A673 (cell line): ENCODE measurements around the gene ARL5C. TPM values are rescaled to one million over a fixed set of nuclear protein-coding genes. Genes with fewer than 3 reads are reported as not detected.
"Not testable (repeated sequence)": the region's sequence is repeated elsewhere in the genome, so short reads cannot be mapped to it uniquely, and the experiment has no call there.

ENCODE experiments used
- BruUV-seq: library from RNA; stranded (reverse); fragments of 400-500 nt; replicated peaks from 2 replicates; lab custom pipeline; 2021; lab: Mats Ljungman, UMichigan
- CTCF ChIA-PET: fragments of 300-600 bp; sonication (Branson Sonifier 250); formaldehyde crosslinking; loops from one replicate; lab custom pipeline; 2022; ENCODE audit warnings: antibody characterized with exemption; lab: Charles Lee
- POLR2A ChIA-PET: fragments of 300-600 bp; sonication (Branson Sonifier 250); formaldehyde crosslinking; loops from one replicate; lab custom pipeline; 2022; ENCODE audit warnings: antibody characterized with exemption; ENCODE audit not compliant: low non-redundant PET; lab: Charles Lee
- DNase-seq: peaks from one replicate; pipeline ENCODE4 v3.0.0-alpha.2; 2015; ENCODE audit warnings: low spot score
- H3K27ac ChIP-seq: fragments of 200-600 bp; sonication (generic); 2 replicates; pipeline ENCODE4 v1.5.1; 2016; ENCODE audit warnings: mixed run types, low read depth, mild to moderate bottlenecking, mixed read lengths, antibody characterized with exemption, low read length; ENCODE audit not compliant: poor library complexity, severe bottlenecking
- H3K27me3 ChIP-seq: fragments of 200-600 bp; sonication (generic); replicated peaks from 2 replicates; pipeline ENCODE4 v1.6.1; 2017; ENCODE audit warnings: mixed run types, low read depth, mild to moderate bottlenecking, mixed read lengths, antibody characterized with exemption, low read length; ENCODE audit not compliant: insufficient read depth, poor library complexity
- H3K36me3 ChIP-seq: fragments of 200-600 bp; sonication (generic); 2 replicates; pipeline ENCODE4 v1.6.1; 2016; ENCODE audit warnings: mixed run types, mild to moderate bottlenecking, mixed read lengths, antibody characterized with exemption, low read length; ENCODE audit not compliant: insufficient read depth, poor library complexity, severe bottlenecking
- H3K4me1 ChIP-seq: fragments of 200-600 bp; sonication (generic); 2 replicates; pipeline ENCODE4 v1.6.1; 2017; ENCODE audit warnings: mixed run types, mild to moderate bottlenecking, mixed read lengths, antibody characterized with exemption, low read length; ENCODE audit not compliant: insufficient read depth, poor library complexity, severe bottlenecking
- H3K4me3 ChIP-seq: fragments of 200-600 bp; sonication (generic); 2 replicates; pipeline ENCODE4 v1.5.1; 2016; ENCODE audit warnings: low read depth, mixed run types, mild to moderate bottlenecking, mixed read lengths, low read length; ENCODE audit not compliant: poor library complexity, severe bottlenecking
- H3K9me3 ChIP-seq: fragments of 200-600 bp; sonication (generic); 2 replicates; pipeline ENCODE4 v1.6.1; 2016; ENCODE audit warnings: mixed run types, low read depth, mild to moderate bottlenecking, mixed read lengths, antibody characterized with exemption, low read length; ENCODE audit not compliant: poor library complexity, severe bottlenecking
- CTCF ChIP-seq: fragments of 300-800, 200-600 bp; sonication (generic); conservative IDR thresholded peaks from 2 replicates; pipeline ENCODE4 v1.5.1; 2017; ENCODE audit warnings: low read depth, mild to moderate bottlenecking, antibody characterized with exemption, low read length, moderate library complexity, mixed read lengths
- EZH2 ChIP-seq: fragments of 200-600 bp; sonication (generic); IDR thresholded peaks from 2 replicates; pipeline ENCODE4 v1.6.1; 2017; ENCODE audit warnings: borderline replicate concordance, low read depth, mild to moderate bottlenecking, mixed read lengths, antibody characterized with exemption, low read length; ENCODE audit not compliant: poor library complexity, severe bottlenecking
- intact Hi-C: fragments of 100-400 bp; cut with micrococcal nuclease; formaldehyde crosslinking; loops from one replicate; pipeline ENCODE4 v1.10.0; 2022; ENCODE audit not compliant: unreplicated experiment
- total RNA-seq: library from RNA; stranded (reverse); gene quantifications from 2 replicates; pipeline ENCODE4 v1.2.3, GENCODE V29; 2021

ARL5C gene
- total RNA-seq, 1 experiment from 2014 or later: not detected

GRCh38 chr17:39122991-39123390 lies 43.0 kb downstream of the ARL5C start:
- no peak for DNase-seq
- ChIA-PET CTCF (no interaction called here), POLR2A (interaction anchor here (0.6 kb wide), 1 partner anchor 27 kb away, joined by 3 read pairs; no protein-coding TSS in a partner anchor)

GRCh38 chr17:39121919-39122318 lies 44.0 kb downstream of the ARL5C start:
- H3K9me3 ChIP-seq, POLR2A ChIA-PET, H3K4me1 ChIP-seq, BruUV-seq, H3K36me3 ChIP-seq, DNase-seq, H3K27me3 ChIP-seq, H3K27ac ChIP-seq, intact Hi-C loops, CTCF ChIA-PET, H3K4me3 ChIP-seq: not testable (repeated sequence)

More at GRCh38 chr17:39122991-39123390, 43.0 kb downstream of the ARL5C start:
- Histone ChIP-seq H3K27me3 (no peaks in the 10 kb centered on the region), H3K4me3 (no peak overlapping the region), H3K4me1 (no peaks in the 10 kb centered on the region), H3K27ac (no peak overlapping the region), H3K36me3 (no peaks in the 10 kb centered on the region), H3K9me3 (no peaks in the 10 kb centered on the region)
- intact Hi-C loops: no loop called here
- TF ChIP-seq EZH2: no peak
- no peak for TF ChIP-seq CTCF
- BruUV-seq: no TSS peak

- BruUV-seq: no TSS peak
- DNase-seq: no peak
- Histone ChIP-seq H3K4me3 (no peak overlapping the region), H3K4me1 (no peaks in the 10 kb centered on the region), H3K36me3 (no peaks in the 10 kb centered on the region), H3K9me3 (no peaks in the 10 kb centered on the region), H3K27ac (no peak overlapping the region), H3K27me3 (no peaks in the 10 kb centered on the region)
- TF ChIP-seq EZH2: no peak
- TF ChIP-seq CTCF: no peak
- ChIA-PET CTCF (no interaction called here), POLR2A (no interaction called here)
- intact Hi-C loops: no loop called here
These were observed 47.1 kb downstream of the ARL5C start for GRCh38 chr17:39118674-39119419.

- Histone ChIP-seq H3K9me3 (no peaks in the 10 kb centered on the region), H3K27me3 (no peaks in the 10 kb centered on the region), H3K4me3 (no peak overlapping the region), H3K4me1 (no peaks in the 10 kb centered on the region), H3K36me3 (no peaks in the 10 kb centered on the region), H3K27ac (no peak overlapping the region)
- ChIA-PET CTCF (no interaction called here), POLR2A (no interaction called here)
- intact Hi-C loops: no loop called here
- BruUV-seq: no TSS peak
- no peak for DNase-seq
- no peak for TF ChIP-seq CTCF
- TF ChIP-seq EZH2: no peak
These were observed 49.7 kb downstream of the ARL5C start for GRCh38 chr17:39116224-39116623.
